Kasumi-1 (cell line): Measurements from ENCODE around the gene SPRR2G.
"Not testable (repeated sequence)": the region's sequence is repeated elsewhere in the genome, so short reads cannot be mapped to it uniquely, and the experiment has no call there.

ENCODE experiments used
- DNase-seq, 2 experiments: peaks; one replicate each; lab custom pipeline; 2025; lab: John Stamatoyannopoulos, UW

The SPRR2G gene

DNA sequence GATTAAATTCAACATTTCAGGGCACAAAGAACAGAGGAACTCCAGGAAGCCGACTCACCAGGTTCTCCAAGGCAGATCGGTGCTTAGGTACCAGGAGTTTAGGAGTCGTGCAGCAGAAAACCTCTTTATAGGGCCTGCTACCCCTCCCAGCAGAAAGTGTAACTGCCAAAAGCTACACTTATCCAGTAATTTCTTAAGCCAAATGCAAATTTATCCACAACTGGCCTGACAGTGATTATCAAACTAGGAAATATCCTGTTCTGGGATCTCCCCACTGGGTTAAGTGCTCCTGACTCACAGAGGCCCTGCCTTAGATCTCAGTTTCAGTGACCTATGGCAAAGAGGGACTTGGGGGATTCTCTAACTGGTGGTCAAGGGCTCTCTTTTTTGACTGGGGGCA, 37.3 kb downstream of the SPRR2G start, which contains the start of gene SPRR2F:
Gene SPRR2F (minus strand): TSS at position 101 of the 400 bp plus-strand sequence. CDS start 783 bp downstream, outside the sequence.
- DNase-seq = no peak

- not testable (repeated sequence) for DNase-seq
Measured at GRCh38 chr1:153112454-153112853, 38.2 kb downstream of the SPRR2G start.

DNA sequence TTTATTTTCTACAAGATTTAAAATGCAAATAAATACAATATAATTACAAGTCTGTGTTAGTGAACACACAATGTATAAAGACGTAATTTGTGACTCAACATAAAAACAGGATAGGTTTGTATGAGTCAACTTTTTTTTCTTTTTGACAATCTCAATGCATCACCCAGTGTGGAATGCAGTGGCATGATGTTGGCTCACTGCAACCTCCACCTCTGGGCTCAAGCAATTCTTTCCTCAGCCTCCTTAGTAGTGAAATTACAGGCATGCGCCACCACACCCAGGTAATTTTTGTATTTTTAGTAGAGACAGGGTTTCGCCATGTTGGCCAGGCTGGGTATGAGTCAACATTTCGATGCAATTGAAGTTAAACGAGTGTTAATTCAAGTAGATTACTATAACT, 50.4 kb downstream of the SPRR2G start:
- no peak for DNase-seq
